ENCODE measurements around the gene TCF25. TPM values are rescaled to one million over a fixed set of nuclear protein-coding genes. Genes with fewer than 3 reads are reported as not detected.
"Not testable (repeated sequence)": the region's sequence is repeated elsewhere in the genome, so short reads cannot be mapped to it uniquely, and the experiment has no call there.

TCF25 gene
- total RNA-seq, 1 experiment from 2014 or later = 147 TPM

DNA sequence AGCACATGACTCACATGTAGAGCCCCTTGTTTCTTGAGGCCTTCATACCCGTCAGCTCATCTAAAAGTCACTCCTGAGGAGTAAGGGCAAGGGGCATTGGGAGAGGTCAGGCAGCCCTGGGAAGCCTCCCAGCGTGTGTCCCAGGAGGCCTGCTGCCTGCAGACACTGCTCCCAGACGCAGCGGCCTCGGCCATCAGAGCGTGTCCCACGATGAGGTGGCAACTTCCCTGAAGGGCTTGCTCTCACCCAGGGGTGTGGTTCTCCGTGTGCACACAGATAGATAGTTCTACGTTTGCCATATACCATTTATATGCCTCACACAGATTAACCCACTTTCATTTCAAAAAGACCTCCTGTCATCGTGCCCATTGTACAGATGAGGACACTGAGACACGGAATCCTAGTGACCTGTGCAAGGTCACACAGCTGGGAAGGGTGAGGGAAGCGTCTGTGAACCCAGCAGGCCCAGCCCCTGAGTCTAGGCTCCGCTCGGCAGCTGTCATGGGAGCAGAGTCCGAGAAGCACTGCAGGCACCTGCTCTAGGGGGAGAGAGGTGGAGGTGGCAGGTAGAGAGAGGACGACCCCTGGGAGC lies 58.0 kb downstream of the TCF25 start:
- DNase-seq (ENCODE audit: low spot score) = no peak
- in situ Hi-C loops (cut with HindIII; ENCODE audit: low sequenced_read_pairs) = no loop called here

- DNase-seq (ENCODE audit: low spot score) = no peak
- in situ Hi-C loops (cut with HindIII; ENCODE audit: low sequenced_read_pairs) = no loop called here
These were observed 58.6 kb downstream of the TCF25 start for GRCh38 chr16:89931964-89932363.

GRCh38 chr16:89934019-89934418 lies 60.6 kb downstream of the TCF25 start:
- in situ Hi-C loops (cut with HindIII; ENCODE audit: low sequenced_read_pairs); DNase-seq (ENCODE audit: low spot score): not testable (repeated sequence)

- DNase-seq (ENCODE audit: low spot score) = no peak
These were observed 61.5 kb downstream of the TCF25 start for GRCh38 chr16:89934611-89935553.

GRCh38 chr16:89935620-89936019 lies 62.2 kb downstream of the TCF25 start:
- in situ Hi-C loops (cut with HindIII; ENCODE audit: low sequenced_read_pairs); DNase-seq (ENCODE audit: low spot score): not testable (repeated sequence)

More at GRCh38 chr16:89934611-89935553, 61.5 kb downstream of the TCF25 start:
- in situ Hi-C loops (cut with HindIII; ENCODE audit: low sequenced_read_pairs) = no loop called here

- in situ Hi-C loops (cut with HindIII; ENCODE audit: low sequenced_read_pairs) = no loop called here
- no peak for DNase-seq (ENCODE audit: low spot score)
These were observed 62.6 kb downstream of the TCF25 start for GRCh38 chr16:89936034-89936433.

GRCh38 chr16:89936508-89936907 lies 63.1 kb downstream of the TCF25 start:
- in situ Hi-C loops (cut with HindIII; ENCODE audit: low sequenced_read_pairs) = no loop called here

DNA sequence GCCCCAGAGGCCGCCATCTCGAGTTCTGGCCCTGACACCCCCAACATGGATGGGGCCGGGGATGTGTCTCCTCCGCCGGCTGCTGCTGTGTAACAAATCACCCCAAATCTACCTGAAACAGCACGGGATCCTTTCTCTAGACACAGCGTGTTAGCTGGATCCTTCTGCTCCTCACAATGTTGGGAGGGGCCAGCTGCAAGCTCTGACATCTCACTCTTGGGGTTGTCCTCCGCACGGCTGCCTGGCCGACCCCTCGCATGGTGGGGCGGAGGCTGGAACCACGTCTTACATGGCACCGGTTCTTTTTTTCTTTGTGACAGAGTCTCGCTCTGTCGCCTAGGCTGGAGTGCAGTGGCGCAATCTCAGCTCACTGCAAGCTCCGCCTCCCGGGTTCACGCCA lies 63.6 kb downstream of the TCF25 start:
- no peak for DNase-seq (ENCODE audit: low spot score)
- in situ Hi-C loops (cut with HindIII; ENCODE audit: low sequenced_read_pairs) = no loop called here

More at GRCh38 chr16:89936508-89936907, 63.1 kb downstream of the TCF25 start:
- DNase-seq (ENCODE audit: low spot score) = no peak

DNA sequence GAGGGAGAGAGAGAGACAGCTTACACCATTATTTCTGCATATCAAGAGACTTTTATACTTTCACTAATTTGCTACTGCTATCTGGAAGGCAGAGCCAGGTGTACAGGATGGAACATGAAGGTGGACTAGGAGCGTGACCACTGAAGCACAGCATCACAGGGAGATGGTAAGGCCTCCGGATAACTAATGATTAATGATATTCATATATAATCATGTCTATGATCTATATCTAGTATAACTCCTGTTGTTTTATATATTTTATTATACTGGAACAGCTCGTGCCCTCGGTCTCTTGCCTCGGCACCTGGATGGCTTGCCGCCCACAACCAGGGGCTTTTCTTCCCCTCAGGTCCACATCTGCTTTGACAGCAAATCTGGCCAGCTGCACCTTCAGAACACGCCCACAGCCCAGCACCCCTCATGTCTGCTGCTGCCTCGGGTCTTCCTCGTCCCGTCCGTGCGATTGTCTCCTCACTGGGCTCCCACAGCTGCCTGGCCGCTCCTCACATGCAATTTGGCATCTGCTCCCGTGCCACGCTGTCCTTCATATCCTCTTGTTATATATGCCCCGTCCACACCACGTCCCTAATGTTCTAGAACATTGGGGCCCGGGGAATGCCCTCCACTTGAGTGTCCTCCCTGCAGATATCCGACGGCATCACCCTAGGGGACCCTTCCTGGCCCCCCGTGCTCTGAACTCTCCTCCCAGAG lies 64.9 kb downstream of the TCF25 start:
- DNase-seq (ENCODE audit: low spot score) = no peak
- in situ Hi-C loops (cut with HindIII; ENCODE audit: low sequenced_read_pairs) = no loop called here

- in situ Hi-C loops (cut with HindIII; ENCODE audit: low sequenced_read_pairs) = no loop called here
- no peak for DNase-seq (ENCODE audit: low spot score)
These were observed 71.4 kb downstream of the TCF25 start for GRCh38 chr16:89944773-89945172.

GRCh38 chr16:89945654-89946053 lies 72.3 kb downstream of the TCF25 start:
- no peak for DNase-seq (ENCODE audit: low spot score)
- in situ Hi-C loops (cut with HindIII; ENCODE audit: low sequenced_read_pairs) = no loop called here

DNA sequence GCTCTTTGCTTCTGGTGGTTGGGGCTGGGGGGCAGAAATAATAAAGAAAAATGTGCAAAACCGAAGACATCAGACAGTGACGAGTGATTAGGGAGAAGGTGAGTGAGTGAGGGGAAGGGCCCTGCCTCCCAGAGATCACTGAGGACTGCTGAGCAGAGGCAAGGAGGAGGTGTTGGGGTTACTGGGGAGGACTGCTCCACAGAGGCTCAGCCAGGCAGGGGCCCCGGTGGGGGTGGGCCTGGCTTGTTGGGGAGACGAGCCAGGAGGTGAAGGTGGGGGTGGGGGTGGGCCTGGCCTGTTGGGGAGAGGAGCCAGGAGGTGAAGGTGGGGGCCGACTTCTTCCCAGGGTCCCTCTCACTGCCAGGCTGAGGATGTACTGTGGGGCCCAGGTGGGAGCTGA lies 73.1 kb downstream of the TCF25 start:
- in situ Hi-C loops (cut with HindIII; ENCODE audit: low sequenced_read_pairs) = no loop called here
- no peak for DNase-seq (ENCODE audit: low spot score)

- in situ Hi-C loops (cut with HindIII; ENCODE audit: low sequenced_read_pairs) = no loop called here
- DNase-seq (ENCODE audit: low spot score) = no peak
These were observed 75.8 kb downstream of the TCF25 start for GRCh38 chr16:89949121-89949742.

DNA sequence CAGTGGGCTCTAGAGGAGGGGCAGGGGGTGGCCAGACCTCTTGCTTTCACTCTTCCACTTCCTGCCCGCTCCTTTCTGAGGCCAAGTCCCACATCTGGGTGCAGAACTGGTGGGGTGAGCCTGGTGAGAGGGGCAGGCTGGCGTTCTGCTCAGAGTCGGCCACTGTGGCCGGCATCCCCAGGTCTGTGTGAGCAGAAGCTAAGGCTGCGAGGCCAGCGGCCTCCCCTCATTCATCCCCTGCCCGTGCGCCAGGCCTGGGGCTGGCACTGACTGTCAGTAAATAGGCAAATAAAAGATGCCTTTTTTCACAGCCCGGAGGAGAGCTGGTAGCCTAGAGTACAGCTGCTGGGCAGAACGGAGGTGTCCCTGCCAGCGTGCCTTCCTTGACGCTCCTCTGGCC lies 76.4 kb downstream of the TCF25 start:
- in situ Hi-C loops (cut with HindIII; ENCODE audit: low sequenced_read_pairs) = no loop called here
- DNase-seq (ENCODE audit: low spot score) = peak; percentile 9

DNA sequence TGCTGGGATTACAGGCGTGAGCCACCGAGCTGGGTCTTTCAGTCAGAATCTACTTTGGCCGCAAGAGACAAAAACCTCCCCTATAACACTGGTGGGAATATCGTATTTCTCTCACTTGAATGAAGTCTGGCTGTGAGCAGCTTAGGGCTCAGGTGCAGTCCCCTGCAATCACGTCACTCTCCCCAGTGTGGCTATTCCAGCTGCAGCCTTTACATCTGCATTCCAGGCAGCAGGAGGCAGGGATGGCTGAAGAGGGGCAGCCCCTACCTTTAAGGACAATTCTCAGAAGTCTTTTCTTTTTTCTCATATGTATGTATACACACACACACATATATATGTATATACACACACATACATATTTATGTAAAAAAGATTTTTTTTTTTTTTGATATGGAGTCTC lies 78.1 kb downstream of the TCF25 start:
- no peak for DNase-seq (ENCODE audit: low spot score)
- in situ Hi-C loops (cut with HindIII; ENCODE audit: low sequenced_read_pairs) = no loop called here

GRCh38 chr16:89952049-89952448 lies 78.7 kb downstream of the TCF25 start:
- in situ Hi-C loops (cut with HindIII; ENCODE audit: low sequenced_read_pairs) = no loop called here
- DNase-seq (ENCODE audit: low spot score) = no peak

DNA sequence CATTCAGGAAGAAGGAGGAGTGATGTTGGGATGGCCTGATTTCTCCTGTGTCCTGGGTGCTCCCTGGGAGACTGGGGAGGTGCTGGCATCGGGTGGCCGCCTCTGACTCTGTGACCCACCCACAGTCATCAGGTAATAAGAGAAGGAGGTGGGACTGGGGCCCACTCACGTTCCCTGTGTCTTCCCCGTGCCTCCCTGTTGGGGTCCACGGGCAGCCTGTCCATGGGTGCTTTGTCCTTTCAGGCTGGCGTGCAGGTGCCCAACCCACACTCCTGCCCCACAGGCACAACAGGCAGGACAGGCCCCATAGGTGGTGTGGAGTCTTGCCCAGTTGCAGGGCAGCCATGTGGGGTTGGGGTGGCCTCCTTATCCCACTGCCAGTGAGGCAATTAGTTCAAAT lies 79.2 kb downstream of the TCF25 start:
- no peak for DNase-seq (ENCODE audit: low spot score)

DNA sequence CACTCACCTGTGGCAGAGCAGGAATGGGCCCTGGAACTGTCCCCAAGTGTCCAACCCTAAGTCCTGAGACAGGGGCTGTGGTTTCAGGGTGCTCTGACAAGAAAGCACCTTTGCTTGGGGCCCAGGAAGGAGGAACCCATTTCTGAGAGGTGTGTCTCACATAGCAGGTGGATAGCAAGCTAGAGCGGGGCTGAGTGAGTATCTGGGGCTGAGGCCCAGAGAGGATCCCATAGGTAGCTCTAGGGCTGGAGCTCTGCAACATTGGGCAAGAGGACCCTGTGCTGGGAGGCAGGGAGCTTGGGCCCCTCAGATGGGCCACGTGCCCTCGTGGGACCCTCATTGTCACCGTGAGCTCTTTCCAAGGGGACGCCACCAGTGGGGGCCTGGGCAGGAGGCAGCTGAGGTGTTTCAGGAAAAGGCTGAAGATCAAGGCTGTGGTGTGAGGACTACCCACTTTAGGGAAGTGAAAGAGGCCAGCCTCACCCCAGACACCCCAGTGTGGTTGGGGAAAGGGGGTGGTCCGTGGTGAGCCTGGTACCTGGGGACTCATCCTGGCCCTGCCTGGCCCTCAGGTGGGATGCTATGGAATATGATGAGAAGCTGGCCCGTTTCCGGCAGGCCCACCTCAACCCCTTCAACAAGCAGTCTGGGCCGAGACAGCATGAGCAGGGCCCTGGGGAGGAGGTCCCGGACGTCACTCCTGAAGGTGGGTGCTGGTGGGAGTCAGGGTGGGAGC lies 80.4 kb downstream of the TCF25 start:
- no peak for DNase-seq (ENCODE audit: low spot score)
- in situ Hi-C loops (cut with HindIII; ENCODE audit: low sequenced_read_pairs) = no loop called here

More for the DNA sequence above, 79.2 kb downstream of the TCF25 start:
- in situ Hi-C loops (cut with HindIII; ENCODE audit: low sequenced_read_pairs) = no loop called here

- DNase-seq (ENCODE audit: low spot score) = no peak
- in situ Hi-C loops (cut with HindIII; ENCODE audit: low sequenced_read_pairs) = no loop called here
These were observed 81.1 kb downstream of the TCF25 start for GRCh38 chr16:89954462-89954861.

Data from G401 (cell line).